Breast epithelium (tissue), 4 donors: ENCODE measurements around the gene EHD3. TPM values are rescaled to one million over a fixed set of nuclear protein-coding genes. Genes with fewer than 3 reads are reported as not detected.
"Not testable (repeated sequence)": the region's sequence is repeated elsewhere in the genome, so short reads cannot be mapped to it uniquely, and the experiment has no call there.

Source experiments
- DNase-seq, 2 donors: peaks; one replicate each; pipeline ENCODE4 v3.0.0-alpha.2; 2019; ENCODE audit warnings: low spot score in 2 of 2
- H3K27ac ChIP-seq, 2 donors: fragments of 200-600 bp; sonication (generic) in 1 of 2; one replicate each; pipeline ENCODE4 v1.5.1; 2016 to 2019; ENCODE audit warnings: mild to moderate bottlenecking in 1 of 2
- H3K27me3 ChIP-seq, 2 donors: fragments of 200-600 bp; sonication (generic) in 1 of 2; one replicate each; pipeline versions ENCODE4 v1.5.1 to v1.6.0; 2017 to 2019; ENCODE audit warnings: control low read depth in 1 of 2, mild to moderate bottlenecking in 1 of 2
- H3K36me3 ChIP-seq: fragments of 200-600 bp; one replicate; pipeline ENCODE4 v1.5.1; 2019
- H3K4me1 ChIP-seq, 2 donors: fragments of 200-600 bp; sonication (generic); one replicate each; pipeline ENCODE4 v1.5.1; 2016 to 2019; ENCODE audit warnings: control low read depth in 1 of 2
- H3K4me3 ChIP-seq, 3 donors: fragments of 200-600 bp; sonication (generic); 1 replicate in 2 of 3; 2 replicates in 1 of 3; pipeline ENCODE4 v1.5.1; 2016 to 2019; ENCODE audit warnings: mild to moderate bottlenecking in 3 of 3, moderate library complexity in 2 of 3
- H3K9me3 ChIP-seq, 2 donors: fragments of 200-600 bp; sonication (generic) in 1 of 2; one replicate each; pipeline ENCODE4 v1.5.1; 2016 to 2019; ENCODE audit warnings: control low read depth in 1 of 2
- CTCF ChIP-seq, 3 donors: fragments of 450-650 bp; IDR thresholded peaks; one replicate each; pipeline ENCODE4 v1.5.1; 2016 to 2017; ENCODE audit warnings: antibody characterized with exemption in 3 of 3, mild to moderate bottlenecking in 3 of 3, moderate library complexity in 3 of 3
- POLR2A ChIP-seq: fragments of 450-650 bp; IDR thresholded peaks from one replicate; pipeline ENCODE4 v1.6.1; 2016; ENCODE audit warnings: antibody characterized with exemption, mild to moderate bottlenecking, moderate library complexity
- POLR2AphosphoS5 ChIP-seq, 3 donors: sonication (generic); formaldehyde crosslinking; IDR thresholded peaks; one replicate each; pipeline ENCODE4 v1.6.1; 2017; ENCODE audit warnings: antibody characterized with exemption in 3 of 3
- intact Hi-C: fragments of 100-400 bp; cut with DNase I; formaldehyde crosslinking; loops from one replicate; pipeline ENCODE4 v1.15.1; 2023; ENCODE audit warnings: low total_unique reads
- total RNA-seq, 3 donors: library from RNA; depleted of rRNA; stranded (reverse); fragments of >200 nt; gene quantifications; one replicate each; pipeline ENCODE4 v1.1.0, GENCODE V29; 2016

EHD3 gene
- total RNA-seq, 3 donors from 2014 or later = 2.7 to 10.1 (median 9.2) TPM

GRCh38 chr2:31277621-31278020 lies 43.7 kb downstream of the EHD3 start:
- Histone ChIP-seq H3K4me1 (no peaks in the 10 kb centered on the region), H3K27me3 (no peaks in the 10 kb centered on the region), H3K9me3 (no peaks in the 10 kb centered on the region), H3K36me3 (no peaks in the 10 kb centered on the region), H3K27ac (no peak overlapping the region), H3K4me3 (no peak overlapping the region)
- DNase-seq = no peak
- TF ChIP-seq POLR2AphosphoS5 (IDR thresholded peaks at IDR 0.05) (no peak), CTCF (IDR thresholded peaks at IDR 0.05) (no peak), POLR2A (no peak)
- intact Hi-C loops = no loop called here

- no peaks in the 10 kb centered on the region for H3K4me1 ChIP-seq
- TF ChIP-seq POLR2AphosphoS5 (IDR thresholded peaks at IDR 0.05) (no peak), POLR2A (no peak), CTCF (IDR thresholded peaks at IDR 0.05) (no peak)
Observed at GRCh38 chr2:31282634-31283033, 48.7 kb downstream of the EHD3 start.

GRCh38 chr2:31283193-31283919 lies 49.4 kb downstream of the EHD3 start:
- H3K9me3 ChIP-seq, H3K4me1 ChIP-seq, intact Hi-C loops, DNase-seq, H3K36me3 ChIP-seq, H3K27me3 ChIP-seq, H3K4me3 ChIP-seq: not testable (repeated sequence)
- peak overlapping the region in 1 of 2 donors; percentile 25 for H3K27ac ChIP-seq

More at GRCh38 chr2:31282634-31283033, 48.7 kb downstream of the EHD3 start:
- no peak overlapping the region for H3K4me3 ChIP-seq
- no peaks in the 10 kb centered on the region for H3K9me3 ChIP-seq
- H3K36me3 ChIP-seq = no peaks in the 10 kb centered on the region
- intact Hi-C loops = no loop called here
- no peak for DNase-seq
- no peaks in the 10 kb centered on the region for H3K27me3 ChIP-seq
- H3K27ac ChIP-seq = no peak overlapping the region

GRCh38 chr2:31284107-31284506 lies 50.2 kb downstream of the EHD3 start:
- no peaks in the 10 kb centered on the region for H3K36me3 ChIP-seq
- no peaks in the 10 kb centered on the region for H3K27me3 ChIP-seq
- no peak for TF ChIP-seq POLR2AphosphoS5 (IDR thresholded peaks at IDR 0.05)
- no peak for TF ChIP-seq POLR2A
- no peak for TF ChIP-seq CTCF (IDR thresholded peaks at IDR 0.05)
- H3K4me3 ChIP-seq = no peak overlapping the region
- no peak for DNase-seq
- no peaks in the 10 kb centered on the region for H3K4me1 ChIP-seq
- H3K9me3 ChIP-seq = no peaks in the 10 kb centered on the region
- intact Hi-C loops = no loop called here
- H3K27ac ChIP-seq = peak overlapping the region in 1 of 2 donors; percentile 25

- Histone ChIP-seq H3K36me3 (no peaks in the 10 kb centered on the region), H3K4me1 (no peaks in the 10 kb centered on the region), H3K4me3 (no peak overlapping the region), H3K27ac (no peak overlapping the region), H3K27me3 (no peaks in the 10 kb centered on the region), H3K9me3 (no peaks in the 10 kb centered on the region)
- intact Hi-C loops = no loop called here
- TF ChIP-seq POLR2AphosphoS5 (IDR thresholded peaks at IDR 0.05) (no peak), POLR2A (no peak), CTCF (IDR thresholded peaks at IDR 0.05) (no peak)
- no peak for DNase-seq
Observed at GRCh38 chr2:31286230-31286629, 52.3 kb downstream of the EHD3 start.
